Choroid plexus epithelial cell (primary cell): ENCODE measurements around the gene KLRG1.

Experiments used
- DNase-seq: peaks from one replicate; pipeline ENCODE4 v3.0.0-alpha.2; 2010; ENCODE audit warnings: low read depth
- H3K4me3 ChIP-seq: 2 replicates; pipeline ENCODE4 v1.5.1; 2011; ENCODE audit warnings: low read depth, mild to moderate bottlenecking, control low read depth, low read length, moderate library complexity
- TF ChIP-seq, protein P1 (sequence below): conservative IDR thresholded peaks from 2 replicates; pipeline ENCODE4 v1.5.1; 2011; ENCODE audit warnings: low read depth, mild to moderate bottlenecking, control low read depth, inconsistent platforms, low read length, moderate library complexity

Gene KLRG1

DNA sequence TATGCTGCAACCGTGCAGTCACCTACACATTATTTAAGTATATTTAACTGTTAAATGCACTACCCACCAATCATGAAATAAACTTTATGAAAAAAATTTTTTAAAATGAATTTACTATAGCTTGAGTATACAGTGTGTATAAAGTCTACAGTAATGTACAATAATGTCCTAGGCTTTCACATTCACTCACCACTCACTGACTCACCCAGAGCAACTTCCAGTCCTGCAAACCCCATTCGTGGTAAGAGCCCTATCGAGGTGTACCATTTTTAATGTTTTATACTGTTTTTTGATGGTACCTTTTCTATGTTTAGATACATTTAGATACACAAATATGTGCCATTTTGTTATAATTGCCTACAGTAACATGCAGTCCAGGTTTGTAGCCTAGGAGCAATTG lies 48.1 kb downstream of the KLRG1 start:
- H3K4me3 ChIP-seq: no peak overlapping the region
- TF ChIP-seq, protein P1, sequence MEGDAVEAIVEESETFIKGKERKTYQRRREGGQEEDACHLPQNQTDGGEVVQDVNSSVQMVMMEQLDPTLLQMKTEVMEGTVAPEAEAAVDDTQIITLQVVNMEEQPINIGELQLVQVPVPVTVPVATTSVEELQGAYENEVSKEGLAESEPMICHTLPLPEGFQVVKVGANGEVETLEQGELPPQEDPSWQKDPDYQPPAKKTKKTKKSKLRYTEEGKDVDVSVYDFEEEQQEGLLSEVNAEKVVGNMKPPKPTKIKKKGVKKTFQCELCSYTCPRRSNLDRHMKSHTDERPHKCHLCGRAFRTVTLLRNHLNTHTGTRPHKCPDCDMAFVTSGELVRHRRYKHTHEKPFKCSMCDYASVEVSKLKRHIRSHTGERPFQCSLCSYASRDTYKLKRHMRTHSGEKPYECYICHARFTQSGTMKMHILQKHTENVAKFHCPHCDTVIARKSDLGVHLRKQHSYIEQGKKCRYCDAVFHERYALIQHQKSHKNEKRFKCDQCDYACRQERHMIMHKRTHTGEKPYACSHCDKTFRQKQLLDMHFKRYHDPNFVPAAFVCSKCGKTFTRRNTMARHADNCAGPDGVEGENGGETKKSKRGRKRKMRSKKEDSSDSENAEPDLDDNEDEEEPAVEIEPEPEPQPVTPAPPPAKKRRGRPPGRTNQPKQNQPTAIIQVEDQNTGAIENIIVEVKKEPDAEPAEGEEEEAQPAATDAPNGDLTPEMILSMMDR: no peak
- no peak for DNase-seq

DNA sequence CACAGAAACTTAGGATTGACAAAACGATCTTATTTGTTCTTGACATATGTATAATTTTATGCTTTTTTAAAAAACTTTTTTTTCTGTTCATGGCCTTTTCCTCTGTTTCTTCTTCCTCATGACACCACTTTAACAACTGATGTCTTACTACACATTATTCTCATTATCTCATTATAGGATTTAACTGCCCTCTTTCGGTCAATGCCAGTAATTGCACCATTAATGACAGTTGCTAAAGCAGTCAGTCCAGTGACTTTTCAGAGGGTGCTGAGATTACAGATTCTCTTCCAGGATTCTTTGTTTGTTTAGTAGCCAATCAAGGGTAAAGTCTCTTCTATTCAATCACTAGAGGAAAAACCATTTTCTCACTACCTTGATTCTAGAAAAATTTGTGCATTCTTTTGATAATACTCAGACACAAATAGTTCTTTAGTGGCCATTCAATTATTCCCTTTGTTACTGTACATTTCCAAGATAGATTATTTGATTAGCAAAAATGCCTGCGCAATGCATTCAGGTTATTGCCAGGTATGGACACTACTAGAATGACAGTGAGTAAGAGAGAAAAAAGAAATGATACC lies 50.1 kb downstream of the KLRG1 start:
- TF ChIP-seq, protein P1: peak; percentile 74
- H3K4me3 ChIP-seq: no peak overlapping the region
- DNase-seq: peak; percentile 68

DNA sequence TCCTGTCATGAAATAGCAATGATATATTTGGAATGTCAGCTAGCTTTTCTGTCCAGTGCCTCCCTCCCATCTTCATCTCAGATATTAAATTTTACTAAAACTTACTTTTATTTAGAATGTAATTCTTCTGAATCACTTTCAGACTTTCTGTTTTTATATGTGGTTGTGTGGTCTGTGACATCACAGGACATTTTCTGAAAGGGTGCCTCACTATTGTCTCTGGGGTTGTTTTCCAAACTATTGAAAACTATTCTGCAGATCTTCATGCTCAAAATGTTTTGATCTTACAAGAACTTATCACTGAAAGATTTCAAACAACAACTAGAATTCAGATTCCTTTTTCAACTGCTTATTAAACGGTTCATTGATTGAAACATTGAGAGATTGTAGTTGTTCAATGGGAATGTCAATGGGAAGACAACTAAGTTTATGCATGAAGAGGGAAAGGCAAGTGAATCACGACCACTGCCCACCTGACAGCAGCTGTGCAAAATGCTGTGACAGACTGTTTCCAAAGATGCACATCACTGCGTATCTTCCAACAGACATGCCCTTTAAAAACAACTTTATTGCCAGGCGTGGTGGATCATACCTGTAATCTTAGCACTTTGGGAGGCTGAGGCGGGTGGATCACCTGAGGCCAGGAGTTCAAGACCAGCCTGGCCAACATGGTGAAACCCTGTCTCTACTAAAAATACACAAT lies 51.3 kb downstream of the KLRG1 start:
- no peak for DNase-seq
- TF ChIP-seq, protein P1: no peak
- H3K4me3 ChIP-seq: no peak overlapping the region

DNA sequence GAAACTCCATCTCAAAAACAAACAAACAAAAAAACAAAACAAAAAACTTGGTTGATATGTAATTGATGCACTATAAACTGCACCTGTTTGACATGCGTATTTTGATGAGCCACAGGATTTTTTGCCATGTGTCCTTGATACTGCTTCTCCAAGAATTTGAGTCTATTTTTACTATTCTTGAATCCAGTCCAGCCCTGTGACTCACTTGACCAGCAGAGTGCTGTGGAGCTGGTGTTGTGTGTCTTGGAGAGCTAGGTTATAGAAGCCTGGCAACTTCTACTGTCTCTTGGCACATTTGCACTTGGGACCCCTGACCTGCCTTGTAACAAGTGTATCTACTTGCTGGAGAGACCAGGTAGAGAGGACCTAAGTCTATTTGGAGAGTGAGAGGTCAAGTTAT lies 52.0 kb downstream of the KLRG1 start:
- TF ChIP-seq, protein P1: no peak

DNA sequence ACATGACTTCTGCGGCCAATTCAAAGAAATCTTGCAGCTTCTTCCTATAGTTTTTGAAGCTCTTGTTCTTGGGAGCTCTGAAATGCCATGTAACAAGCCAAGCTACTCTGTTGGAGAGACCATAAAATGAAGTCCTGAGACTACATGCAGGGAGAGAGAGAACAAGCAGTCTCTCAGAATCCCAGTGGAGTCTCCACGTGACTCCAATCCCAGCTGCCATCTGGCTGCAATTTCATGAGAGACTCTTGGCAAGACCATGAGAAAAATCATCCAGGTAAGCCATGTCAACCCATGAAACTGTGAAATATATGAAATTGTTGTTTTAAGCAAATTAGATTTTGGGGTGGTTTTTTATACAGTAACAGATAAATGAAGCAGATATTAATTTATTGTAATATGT lies 54.4 kb downstream of the KLRG1 start:
- TF ChIP-seq, protein P1: no peak
- DNase-seq: no peak
- H3K4me3 ChIP-seq: no peak overlapping the region

More for the DNA sequence above, 52.0 kb downstream of the KLRG1 start:
- H3K4me3 ChIP-seq: no peak overlapping the region
- peak; percentile 42 for DNase-seq

DNA sequence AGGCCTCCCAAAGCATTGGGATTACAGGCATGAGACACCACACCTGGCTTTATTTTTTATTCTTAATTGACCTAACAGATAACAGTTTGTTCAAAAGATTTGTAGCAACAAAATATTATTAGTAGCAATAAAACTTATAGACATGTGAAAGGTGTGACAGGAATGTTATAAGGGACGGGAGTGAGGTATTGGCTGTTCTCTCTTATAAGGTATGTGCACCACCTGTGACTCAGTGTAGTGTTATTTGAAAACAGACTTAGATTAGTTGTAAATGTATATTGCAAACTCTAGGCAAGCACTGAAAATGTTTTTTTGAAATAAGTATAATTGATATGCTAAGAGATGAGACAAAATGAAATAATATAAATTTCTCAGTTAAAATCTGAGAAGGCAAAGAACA lies 57.8 kb downstream of the KLRG1 start:
- TF ChIP-seq, protein P1: no peak
- H3K4me3 ChIP-seq: no peak overlapping the region
- DNase-seq: no peak

DNA sequence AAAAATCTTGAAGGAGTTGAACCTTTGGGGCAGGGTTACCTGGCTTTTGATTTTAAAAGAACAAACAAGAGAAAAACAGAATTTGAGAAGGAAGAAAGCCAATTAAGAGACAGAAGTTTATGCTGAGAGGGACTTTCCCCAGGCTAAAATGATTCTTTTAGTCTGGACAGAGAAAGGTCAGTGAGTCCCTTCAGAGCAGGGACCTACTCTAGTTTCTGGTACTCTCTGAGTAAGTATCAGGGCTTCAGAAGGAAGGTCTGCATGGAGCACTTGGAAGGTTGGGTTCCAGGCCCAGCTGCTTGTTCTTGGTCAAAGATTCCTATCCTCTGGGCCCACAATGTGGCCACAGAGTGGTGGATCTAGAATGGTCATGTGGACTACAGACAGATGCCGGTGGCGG lies 59.6 kb downstream of the KLRG1 start:
- TF ChIP-seq, protein P1: no peak
- no peak for DNase-seq
- no peak overlapping the region for H3K4me3 ChIP-seq
